GM19468 (cell line): ENCODE measurements around the gene ZC3H18.

Experiments used
- ATAC-seq: cut with Tn5 transposase; IDR thresholded peaks from one replicate; pipeline ENCODE4 v1.9.1; 2021; ENCODE audit warnings: mild to moderate bottlenecking, moderate library complexity, moderate number of reproducible peaks; ENCODE audit not compliant: unreplicated experiment; ENCODE audit errors: extremely low read depth

ZC3H18 gene

DNA sequence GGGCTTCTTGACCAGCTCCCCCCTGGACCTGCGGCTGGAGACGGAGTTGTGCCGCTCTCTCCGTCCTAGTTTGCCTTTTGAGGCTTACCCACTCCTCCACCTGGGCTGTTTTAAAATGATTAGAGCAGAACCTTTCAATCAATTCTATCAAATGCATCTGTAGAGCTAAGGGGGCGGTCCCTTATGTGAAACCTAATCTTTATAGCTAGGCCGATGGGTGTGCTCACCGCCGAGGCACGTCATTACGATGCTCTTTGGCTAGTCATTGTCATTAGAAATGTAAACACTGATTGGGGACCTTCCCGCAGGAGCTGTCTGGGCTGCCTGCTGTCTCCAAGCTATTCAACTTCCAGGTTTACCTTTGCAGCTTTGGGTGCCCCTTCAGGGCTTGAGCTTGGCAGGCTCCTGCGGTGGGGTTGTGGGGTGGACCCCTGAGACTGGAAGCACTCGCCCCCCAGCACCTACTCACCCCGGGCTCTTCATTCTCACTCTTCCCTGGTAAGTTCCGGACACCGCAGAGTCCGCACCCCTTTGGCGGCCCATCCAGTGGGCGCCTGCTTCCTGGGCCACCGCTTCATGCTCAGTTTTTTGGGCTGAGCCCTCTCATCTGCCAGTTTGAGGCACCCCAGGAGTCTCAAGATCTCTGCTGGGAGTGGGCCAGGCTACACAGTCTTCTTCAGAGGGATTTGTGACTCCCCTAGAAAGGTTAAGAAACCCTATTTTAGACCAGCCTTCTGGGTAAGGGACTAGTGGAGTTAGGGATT, 47.2 kb downstream of the ZC3H18 start:
- ATAC-seq = no peak

- no peak for ATAC-seq
Measured at GRCh38 chr16:88618182-88618955, 48.2 kb downstream of the ZC3H18 start.

GRCh38 chr16:88618956-88619667, 48.9 kb downstream of the ZC3H18 start:
- ATAC-seq = no peak

DNA sequence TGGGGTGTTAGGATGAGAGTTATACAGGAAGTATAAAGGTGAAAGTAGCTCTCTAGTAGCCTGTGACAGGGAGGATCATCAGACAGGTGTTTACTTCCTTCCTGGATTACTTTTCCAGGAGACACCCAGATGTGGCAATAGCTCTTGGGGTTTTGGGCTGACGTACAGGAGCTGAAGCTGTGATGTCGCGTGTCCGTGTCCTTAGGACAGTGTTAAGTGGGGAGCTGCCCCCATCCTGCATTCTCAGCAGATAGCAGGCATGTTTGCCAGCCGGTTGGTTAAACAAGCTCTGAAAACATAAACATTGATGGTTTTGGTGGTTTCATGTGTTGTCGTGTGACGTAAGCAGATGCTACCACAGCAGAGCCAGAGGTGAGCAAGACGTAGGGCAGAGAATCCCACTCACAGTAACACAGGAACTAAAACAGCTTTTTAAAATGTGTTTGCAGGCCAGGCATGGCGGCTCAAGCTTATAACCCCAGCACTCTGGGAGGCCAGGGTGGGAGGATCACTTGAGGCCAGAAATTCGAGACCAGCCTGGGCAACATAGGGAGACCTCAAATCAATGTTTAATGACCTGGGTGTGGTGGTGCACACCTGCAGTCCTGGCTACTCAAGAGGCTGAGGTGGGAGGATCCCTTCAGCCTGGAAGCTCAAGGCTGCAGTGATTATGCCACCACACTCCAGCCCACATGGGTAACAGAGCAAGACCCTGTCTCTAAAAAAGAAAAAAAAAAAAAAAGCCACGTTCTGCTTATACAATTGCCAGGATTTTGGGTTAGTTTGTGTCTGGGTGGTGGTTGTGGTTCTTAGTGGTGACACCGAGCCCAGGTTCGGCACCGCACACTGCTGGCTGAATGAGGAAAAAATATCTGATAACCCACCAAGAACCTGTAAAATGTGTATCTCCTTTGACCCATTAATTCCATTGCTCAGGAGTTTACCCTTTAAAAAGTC, 49.9 kb downstream of the ZC3H18 start:
- no peak for ATAC-seq

DNA sequence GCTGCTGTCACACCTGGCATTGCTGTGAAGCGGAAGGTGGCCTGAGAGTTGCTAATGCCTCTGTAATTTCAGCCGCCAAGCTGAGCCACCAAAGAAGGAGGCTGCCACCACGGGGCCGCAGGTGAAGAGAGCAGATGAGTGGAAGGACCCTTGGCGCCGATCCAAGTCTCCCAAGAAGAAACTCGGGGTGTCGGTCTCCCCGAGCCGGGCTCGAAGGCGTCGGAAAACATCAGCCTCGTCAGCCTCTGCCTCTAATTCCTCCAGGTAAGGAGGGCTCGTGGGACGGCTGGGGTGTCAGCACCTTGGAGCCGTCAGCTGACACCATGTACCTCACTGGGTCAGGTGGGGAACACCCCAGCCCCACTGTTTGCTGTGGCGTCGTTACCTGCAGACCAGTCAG, 51.9 kb downstream of the ZC3H18 start:
- ATAC-seq = no peak

GRCh38 chr16:88622866-88623265, 52.7 kb downstream of the ZC3H18 start:
- ATAC-seq = no peak

- no peak for ATAC-seq
Measured at GRCh38 chr16:88623858-88624257, 53.7 kb downstream of the ZC3H18 start.

GRCh38 chr16:88624481-88624880, 54.3 kb downstream of the ZC3H18 start:
- ATAC-seq = no peak

DNA sequence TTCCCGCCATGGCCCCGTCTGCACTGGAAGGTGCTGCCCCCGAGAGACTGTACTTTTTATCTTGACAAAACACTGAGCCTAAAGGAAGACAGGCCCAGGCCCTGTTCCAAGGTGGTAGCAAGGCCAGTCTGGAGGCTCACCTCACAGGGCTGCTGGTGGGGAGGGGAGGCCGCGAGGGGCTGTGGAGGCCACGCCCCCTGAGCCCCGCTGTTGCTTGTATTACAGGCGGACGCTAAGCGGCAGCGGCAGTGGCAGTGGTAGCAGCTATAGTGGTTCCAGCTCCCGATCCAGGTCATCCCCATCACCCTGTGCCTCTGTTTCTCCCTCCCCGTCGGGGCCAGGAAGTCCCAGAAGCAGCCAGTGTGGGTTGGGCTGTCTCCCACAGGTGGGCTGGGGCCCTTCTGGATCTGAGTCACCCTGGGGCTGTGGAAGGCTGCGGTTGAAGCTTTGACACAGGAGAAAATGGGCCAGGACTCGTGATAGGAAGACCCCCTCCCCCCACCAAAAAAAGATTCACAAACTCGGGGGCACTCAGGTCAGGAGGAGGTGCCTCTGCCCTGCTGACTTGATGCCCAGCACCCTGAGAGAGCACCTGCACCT, 54.9 kb downstream of the ZC3H18 start:
- no peak for ATAC-seq

- ATAC-seq = no peak
Measured at GRCh38 chr16:88626646-88627045, 56.4 kb downstream of the ZC3H18 start.

DNA sequence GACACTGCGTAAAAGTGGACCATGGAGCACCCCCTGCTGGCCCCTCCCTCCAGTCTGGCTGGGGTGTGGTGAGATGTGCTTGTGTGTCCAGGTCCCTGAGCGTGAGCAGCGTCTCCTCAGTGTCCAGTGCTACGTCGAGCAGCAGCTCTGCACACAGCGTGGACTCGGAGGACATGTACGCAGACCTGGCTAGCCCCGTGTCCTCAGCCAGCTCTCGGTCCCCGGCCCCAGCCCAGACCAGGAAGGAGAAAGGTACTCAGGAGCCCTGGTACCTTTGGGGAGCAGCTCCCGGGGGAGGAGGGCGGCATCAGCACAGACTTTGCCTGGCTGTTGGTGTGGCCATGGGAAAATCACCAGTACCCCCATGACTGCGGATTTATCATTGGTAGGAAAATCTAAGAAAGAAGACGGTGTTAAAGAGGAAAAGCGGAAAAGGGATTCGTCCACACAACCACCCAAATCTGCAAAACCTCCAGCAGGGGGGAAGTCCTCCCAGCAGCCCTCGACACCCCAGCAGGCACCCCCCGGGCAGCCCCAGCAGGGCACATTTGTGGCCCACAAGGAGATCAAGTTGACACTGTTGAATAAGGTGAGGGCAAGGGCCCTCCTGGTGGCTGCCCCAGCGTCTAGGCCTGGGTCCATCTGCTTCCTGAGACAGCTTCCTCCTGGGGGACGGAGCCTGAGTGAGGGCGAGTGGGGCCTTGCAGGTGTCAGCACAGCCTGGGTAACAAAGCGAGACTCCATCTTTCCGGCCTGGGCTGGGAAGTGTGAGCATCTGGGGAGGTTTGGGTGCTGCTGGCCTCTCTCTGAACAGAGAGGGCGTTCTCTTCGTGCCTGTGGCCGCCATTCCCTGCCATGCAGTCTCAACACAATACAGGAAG, 57.6 kb downstream of the ZC3H18 start:
- no peak for ATAC-seq

- ATAC-seq = no peak
Measured at GRCh38 chr16:88628512-88628974, 58.3 kb downstream of the ZC3H18 start.

GRCh38 chr16:88629835-88630234, 59.6 kb downstream of the ZC3H18 start:
- ATAC-seq = no peak

DNA sequence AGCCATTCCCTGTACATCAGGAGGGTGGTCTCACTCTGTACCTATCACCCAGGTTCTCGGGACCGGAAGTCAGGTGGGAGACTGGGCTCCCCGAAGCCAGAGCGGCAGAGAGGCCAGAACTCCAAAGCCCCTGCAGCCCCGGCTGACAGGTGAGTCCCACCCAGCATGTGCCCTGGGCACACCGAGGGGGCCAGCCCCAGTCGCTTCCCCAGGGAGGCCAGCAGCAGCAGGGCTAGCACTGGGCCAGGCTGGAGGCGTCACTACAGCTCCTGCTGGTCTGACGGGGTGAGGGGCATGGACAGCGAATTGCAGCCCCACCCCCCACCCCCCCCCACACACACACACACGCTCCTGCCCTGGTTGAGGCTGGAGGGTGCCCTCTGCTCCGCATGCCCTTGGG, 60.2 kb downstream of the ZC3H18 start:
- ATAC-seq = no peak

DNA sequence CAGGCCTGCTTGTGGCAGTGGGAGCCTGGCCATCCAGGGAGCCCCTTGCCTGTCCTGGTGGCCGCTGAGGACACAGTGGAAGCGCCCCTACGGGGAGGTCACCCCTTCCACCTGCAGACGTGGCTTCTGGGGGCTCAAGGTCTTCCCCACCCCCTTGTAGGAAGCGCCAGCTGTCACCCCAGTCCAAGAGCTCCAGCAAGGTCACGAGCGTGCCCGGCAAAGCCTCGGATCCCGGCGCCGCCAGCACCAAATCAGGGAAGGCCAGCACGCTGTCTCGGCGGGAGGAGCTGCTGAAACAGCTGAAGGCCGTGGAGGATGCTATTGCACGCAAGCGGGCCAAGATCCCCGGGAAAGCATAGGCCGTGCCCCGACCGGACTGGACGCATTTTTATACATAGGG, 60.7 kb downstream of the ZC3H18 start:
- no peak for ATAC-seq

DNA sequence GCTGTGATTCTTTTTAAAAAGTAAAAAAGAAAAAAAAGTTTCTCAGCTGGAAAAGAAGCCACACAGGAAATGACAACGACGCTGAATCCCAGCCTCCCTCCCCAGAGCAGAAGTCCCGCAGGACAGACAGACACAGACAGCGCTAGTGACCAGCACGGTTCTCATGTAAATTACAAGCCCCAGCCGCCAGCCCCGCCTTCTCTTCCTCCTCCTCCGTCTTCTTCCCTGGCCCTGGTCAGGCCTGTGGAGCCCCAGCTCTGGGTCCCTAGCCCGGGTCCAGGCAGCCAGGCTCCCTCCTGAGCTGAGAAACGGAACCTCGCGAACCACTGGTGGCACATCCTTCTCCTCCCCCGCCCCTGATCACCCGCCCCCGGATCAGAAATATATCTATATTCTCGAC, 61.2 kb downstream of the ZC3H18 start:
- ATAC-seq = no peak

DNA sequence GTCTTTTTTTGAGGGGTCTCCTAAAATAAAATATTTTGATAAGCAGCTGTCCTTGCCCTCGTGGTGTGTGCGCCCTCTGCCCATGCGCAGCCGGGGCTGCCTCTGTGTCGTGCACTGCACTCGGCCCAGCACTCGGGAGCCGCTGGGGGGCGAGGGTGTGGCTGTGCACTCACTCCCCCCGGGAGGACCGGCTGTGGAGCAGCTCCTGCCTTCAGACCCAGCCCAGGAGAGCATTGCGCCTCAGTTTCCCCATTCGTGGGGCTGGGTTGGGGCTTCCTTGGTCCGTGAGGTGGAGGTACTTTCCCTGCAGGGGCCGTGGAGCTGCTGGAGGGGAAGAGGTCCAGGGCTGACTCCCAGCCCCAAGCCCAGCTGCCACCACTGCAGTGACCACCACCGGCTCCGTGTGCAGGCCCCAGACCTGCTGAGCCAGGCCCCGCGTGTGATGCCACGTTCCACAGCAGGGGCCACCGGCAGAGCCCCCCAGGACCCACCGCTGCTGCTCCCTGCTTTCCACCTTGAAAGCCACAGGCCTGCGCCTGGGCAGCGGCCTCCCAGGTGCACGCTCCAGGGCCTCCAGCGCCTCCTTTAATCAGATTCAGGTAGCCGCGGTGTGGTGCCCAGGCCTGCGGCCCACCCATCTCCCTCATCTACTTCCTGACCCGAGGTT, 61.9 kb downstream of the ZC3H18 start:
- no peak for ATAC-seq

GRCh38 chr16:88632587-88632930, 62.4 kb downstream of the ZC3H18 start:
- no peak for ATAC-seq
